Hematopoietic multipotent progenitor cell treated with erythropoietin and hydrocortisone succinate and interleukin-3 and kit ligand, for 8 days (in vitro differentiated cells): ENCODE results near the gene CD8B.
"Not testable (repeated sequence)": the region's sequence is repeated elsewhere in the genome, so short reads cannot be mapped to it uniquely, and the experiment has no call there.

Experiments used
- DNase-seq: peaks from one replicate; pipeline ENCODE4 v3.0.0-alpha.2; 2015

The CD8B gene

GRCh38 chr2:86861628-86862379 is at the start of gene CD8B:
Gene CD8B, minus strand, starts transcription at chr2:86861886. Its CDS starts 21 bp downstream, at chr2:86861865.
- DNase-seq, result not testable (repeated sequence)

DNA sequence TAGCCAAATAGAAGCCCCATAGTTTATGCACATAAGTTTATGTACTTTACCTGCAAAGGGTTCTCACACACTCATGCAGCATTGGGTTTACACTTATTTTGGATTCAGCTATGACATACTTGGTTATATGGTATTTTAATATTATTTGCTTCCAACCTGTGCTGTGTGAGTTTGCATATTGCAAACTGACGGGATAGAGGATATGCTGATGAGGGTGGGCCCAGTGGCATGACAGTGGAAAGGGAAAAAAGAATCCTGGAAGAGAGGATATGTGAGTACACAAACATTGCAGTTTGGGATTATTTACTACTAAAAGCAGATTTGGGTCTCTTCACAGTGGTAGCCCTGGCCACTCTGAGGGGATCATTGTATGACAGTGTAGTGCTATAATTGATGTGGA is 44.2 kb upstream of the CD8B start:
- DNase-seq, result not testable (repeated sequence)

GRCh38 chr2:86900687-86901086 is 39.0 kb upstream of the CD8B start:
- DNase-seq, result peak; percentile 6

DNA sequence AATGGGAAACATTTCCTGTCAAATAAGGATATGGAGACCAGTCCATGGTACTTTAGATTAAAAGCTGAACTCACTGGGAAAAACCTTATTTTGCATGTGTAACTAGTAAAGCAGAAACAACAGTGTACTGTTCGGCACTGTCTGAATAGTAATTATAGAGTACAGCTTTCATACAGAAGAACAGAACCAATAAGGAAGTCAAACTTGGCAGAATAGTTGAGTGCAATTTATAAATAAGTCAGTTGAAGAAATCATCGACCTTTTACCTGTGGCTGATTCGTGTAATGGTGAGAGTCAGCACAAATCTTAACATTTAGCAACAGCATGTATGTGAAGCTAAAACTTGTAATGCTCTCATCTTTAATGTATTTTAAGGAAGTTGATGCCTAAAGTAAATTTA is 24.3 kb upstream of the CD8B start:
- not testable (repeated sequence) for DNase-seq

GRCh38 chr2:86882865-86883264 is 21.2 kb upstream of the CD8B start:
- DNase-seq, result not testable (repeated sequence)

- not testable (repeated sequence) for DNase-seq
Observed at GRCh38 chr2:86882118-86882665, 20.5 kb upstream of the CD8B start.

DNA sequence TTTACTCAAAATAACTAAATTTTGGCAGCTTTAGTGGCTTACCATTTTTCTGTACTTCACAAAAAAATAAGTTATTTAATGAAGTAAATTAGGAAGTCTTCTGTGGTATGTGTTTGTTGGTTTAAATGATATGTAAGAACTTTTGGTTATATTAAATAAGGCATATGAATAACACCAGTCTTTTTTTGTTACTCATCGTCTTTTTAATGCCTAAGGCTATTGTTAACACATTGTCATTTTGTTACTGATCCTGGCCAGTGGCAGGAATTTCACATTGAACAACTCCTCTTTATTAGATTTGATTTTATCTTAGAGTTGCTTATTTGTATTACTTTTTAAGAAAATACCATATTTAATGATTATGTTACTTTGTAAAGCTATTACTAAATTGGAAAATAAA is 17.3 kb upstream of the CD8B start:
- DNase-seq, result not testable (repeated sequence)

DNA sequence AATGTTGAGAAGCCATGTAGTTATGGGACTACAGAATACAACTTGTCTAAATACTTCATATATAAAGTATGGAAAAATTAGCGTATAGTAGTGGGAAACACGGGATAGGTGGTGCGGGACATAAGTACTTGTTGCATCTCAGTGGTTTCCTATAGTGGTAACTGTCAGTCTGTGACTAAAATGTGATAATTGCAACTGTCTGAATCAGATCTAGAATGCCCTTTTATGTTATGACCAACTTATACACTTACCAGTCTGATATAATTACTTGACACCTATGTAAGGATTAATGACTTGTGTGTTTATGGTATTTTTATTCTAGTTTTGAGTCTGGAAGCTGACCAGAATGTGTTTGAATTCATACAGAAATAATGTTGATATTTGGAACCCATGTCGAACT is 9.3 kb upstream of the CD8B start:
- DNase-seq, result not testable (repeated sequence)

- not testable (repeated sequence) for DNase-seq
Observed at GRCh38 chr2:86868895-86869468, 7.3 kb upstream of the CD8B start.

- not testable (repeated sequence) for DNase-seq
Observed at GRCh38 chr2:86862380-86862703, 656 bp upstream of the CD8B start.

DNA sequence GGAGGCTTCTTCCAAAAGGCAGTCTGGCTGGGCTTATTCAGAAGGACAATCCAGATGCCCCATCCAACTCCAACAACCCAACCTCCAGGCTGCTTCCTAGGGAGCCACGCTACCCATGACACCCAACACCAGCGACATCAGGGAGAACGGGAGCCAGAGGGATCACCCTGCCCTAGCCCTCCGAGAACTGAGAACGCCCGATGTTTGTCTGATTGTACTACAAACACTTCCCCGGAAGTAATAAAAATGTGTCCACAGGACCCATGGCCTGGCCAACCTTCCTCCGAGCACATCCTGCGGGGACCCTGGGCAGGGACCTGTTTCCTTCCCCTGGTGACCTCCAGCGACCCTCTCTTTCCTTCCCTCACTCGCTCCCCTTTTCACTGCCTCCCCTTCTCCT is 511 bp downstream of the CD8B start:
- DNase-seq, result not testable (repeated sequence)

GRCh38 chr2:86860573-86860972 is 1.1 kb downstream of the CD8B start:
- not testable (repeated sequence) for DNase-seq

- not testable (repeated sequence) for DNase-seq
Observed at GRCh38 chr2:86857688-86858087, 4.0 kb downstream of the CD8B start.

DNA sequence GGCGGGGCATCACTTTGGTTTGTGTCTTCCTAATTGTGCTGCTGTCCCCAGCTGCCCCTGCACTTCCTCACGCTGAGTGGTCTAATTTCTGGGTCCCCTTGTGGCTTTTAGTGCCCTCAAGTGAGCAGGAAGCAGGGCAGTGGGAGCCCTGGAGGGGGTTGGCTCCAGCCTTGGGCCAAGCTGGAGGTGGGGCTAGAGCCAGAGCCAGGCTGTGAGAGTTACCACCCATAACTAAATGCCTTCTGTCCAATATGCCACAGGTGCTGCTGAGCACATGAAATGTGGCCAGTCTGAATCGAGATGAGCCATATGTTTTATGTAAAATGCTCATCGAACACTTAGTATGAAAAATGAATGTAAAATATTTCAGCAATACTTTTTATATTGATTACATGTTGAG is 5.2 kb downstream of the CD8B start:
- DNase-seq, result not testable (repeated sequence)

DNA sequence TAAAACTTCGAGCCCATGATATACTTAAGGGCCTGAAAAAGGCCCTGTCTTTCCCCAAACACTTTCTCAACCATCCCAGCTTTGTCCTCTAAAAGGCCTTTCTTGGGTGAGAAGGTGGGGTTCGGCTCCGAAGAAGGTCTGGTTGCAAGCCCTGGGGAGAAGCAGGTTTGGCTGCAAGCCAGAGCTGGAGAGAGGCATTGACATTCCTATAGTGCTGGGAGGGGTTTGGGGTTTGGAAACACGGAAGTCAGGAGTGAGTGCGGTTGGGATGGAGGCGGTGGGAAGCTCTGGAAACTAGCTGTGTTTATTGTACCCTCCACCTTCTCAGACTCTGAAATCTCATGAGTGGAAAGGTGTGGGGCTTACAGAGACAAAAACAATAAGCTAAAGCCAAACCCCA is 5.7 kb downstream of the CD8B start:
- DNase-seq, result not testable (repeated sequence)

DNA sequence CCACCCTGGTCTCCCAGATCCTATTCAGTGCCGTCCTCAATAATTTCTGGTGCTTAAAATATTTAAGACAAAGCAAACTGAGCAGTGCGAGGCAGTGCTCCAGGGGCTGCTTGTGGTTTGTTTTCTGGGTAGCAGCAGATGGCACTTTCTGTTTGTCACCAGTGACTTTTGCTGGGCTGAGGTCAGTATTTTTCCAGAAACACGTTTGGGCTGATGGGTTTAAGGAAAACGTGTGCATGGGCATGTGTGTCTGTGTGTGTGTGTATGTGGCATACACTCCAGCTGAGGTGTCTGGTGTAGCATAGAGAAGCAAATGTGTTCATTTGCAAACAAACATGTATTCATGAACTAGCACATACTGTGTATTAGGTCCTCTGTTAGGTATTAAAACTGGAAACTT is 10.1 kb downstream of the CD8B start:
- not testable (repeated sequence) for DNase-seq

- not testable (repeated sequence) for DNase-seq
Observed at GRCh38 chr2:86842607-86843234, 19.0 kb downstream of the CD8B start.

- not testable (repeated sequence) for DNase-seq
Observed at GRCh38 chr2:86841330-86841729, 20.4 kb downstream of the CD8B start.

GRCh38 chr2:86839871-86840548 is 21.7 kb downstream of the CD8B start:
- not testable (repeated sequence) for DNase-seq

GRCh38 chr2:86839455-86839854 is 22.2 kb downstream of the CD8B start:
- DNase-seq, result not testable (repeated sequence)

DNA sequence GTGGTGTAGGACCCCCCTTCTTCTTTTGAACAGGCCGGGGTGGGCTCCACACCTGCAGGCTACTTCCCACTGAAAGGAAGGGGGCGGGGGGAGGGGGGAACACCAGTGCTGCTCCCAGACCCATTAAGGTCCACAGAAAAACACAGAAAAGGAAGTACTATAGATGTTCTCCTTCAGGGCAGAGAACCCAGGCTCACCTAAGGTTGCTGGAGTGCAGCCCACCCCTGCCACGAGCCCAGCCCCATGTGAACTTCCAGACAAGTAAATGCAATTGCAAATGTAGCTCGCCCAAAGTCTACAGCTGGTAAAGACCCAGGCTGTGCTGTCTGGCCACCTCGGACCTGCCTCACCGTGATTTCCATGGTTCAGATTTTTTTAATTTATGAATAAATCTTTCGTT is 24.0 kb downstream of the CD8B start:
- not testable (repeated sequence) for DNase-seq

- DNase-seq, result peak; percentile 64
Observed at GRCh38 chr2:86836915-86837695, 24.6 kb downstream of the CD8B start.
